NK-92 treated with Interleukin-12 subunit alpha and Interleukin-12 subunit beta, amount 100 ng/mL, for 24 hours (cell line): ENCODE data around the gene PTTG1IP.
"Not testable (repeated sequence)": the region's sequence is repeated elsewhere in the genome, so short reads cannot be mapped to it uniquely, and the experiment has no call there.

Source experiments
- DNase-seq: peaks from one replicate; lab custom pipeline; 2025; lab: John Stamatoyannopoulos, UW

PTTG1IP gene

GRCh38 chr21:44842721-44843445, 30.6 kb downstream of the PTTG1IP start:
- DNase-seq: no peak

DNA sequence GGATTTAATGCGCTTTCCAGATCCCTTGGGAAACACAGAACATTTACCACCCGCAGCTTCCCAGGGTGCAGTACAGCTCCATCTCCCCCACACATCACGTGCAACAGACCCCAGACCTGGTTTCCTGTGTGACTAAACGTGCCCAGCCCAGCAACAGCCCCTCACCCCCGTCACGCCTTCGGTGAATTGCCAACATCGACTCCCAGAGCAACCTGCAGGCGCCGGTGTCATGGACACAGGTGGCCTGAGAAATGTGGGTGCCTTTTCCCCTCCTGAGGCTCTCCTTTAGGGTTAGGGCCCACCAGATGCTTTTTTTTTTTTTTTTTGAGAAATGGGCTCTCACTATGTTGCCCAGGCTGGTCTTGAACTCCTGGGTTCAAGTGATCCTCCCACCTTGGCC, 31.4 kb downstream of the PTTG1IP start:
- no peak for DNase-seq

GRCh38 chr21:44840771-44841170, 32.7 kb downstream of the PTTG1IP start:
- no peak for DNase-seq

- no peak for DNase-seq
These were observed 34.5 kb downstream of the PTTG1IP start for GRCh38 chr21:44838951-44839350.

- DNase-seq: no peak
These were observed 35.2 kb downstream of the PTTG1IP start for GRCh38 chr21:44838039-44838895.

DNA sequence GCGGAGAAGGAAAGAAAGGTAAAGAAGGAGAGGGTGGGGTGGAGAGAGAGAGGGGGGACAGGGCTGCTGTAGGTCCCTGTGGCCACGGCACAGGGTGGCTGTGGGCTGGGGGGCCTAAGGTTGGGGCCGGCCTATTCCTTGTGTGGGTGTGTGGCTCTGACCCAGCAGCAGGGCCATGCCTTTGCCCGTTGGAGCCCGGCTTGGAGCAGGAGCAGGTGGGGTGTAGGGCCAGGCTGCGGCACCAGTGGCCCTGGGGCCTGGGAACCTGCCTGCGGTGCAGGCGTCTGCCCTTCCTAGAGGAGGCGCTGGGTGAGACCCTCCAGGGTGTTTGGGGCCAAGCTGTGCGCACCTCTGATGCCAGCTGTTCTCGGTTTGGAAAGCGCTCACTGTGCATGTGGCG, 36.0 kb downstream of the PTTG1IP start:
- DNase-seq: no peak

- DNase-seq: no peak
These were observed 36.6 kb downstream of the PTTG1IP start for GRCh38 chr21:44836666-44837471.

DNA sequence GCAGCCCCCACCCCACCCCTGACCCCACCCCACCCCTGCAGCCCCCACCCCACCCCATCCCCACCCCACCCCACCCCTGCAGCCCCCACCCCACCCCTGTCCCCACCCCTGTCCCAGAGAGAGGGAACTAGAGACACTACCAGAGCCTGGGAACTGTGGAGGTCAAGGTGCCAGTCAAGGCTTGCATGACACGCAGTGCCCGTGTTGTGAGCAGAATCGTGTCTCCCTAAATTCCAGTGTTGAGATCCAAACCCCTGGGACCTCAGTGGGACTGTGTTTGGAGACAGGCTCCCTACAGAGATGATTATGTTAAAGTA, 37.2 kb downstream of the PTTG1IP start:
- no peak for DNase-seq

DNA sequence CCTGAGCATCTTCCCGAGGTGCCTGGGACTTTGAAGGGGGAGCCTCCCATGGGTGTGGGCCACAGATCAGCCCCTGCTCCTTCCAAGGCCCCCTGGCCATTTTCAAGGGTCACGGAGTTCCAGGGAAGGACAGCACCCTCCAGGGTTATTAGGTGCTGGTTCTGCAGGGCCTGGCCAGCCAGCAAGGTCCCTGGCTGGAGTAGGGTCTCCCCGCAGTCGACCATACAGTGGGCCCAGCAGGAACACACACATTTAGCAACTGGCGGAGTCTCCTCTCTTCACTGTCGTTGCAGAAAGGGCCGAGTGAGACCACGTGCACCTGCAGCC, 37.9 kb downstream of the PTTG1IP start:
- no peak for DNase-seq

GRCh38 chr21:44834951-44835646, 38.4 kb downstream of the PTTG1IP start:
- DNase-seq: no peak

- no peak for DNase-seq
These were observed 39.1 kb downstream of the PTTG1IP start for GRCh38 chr21:44834231-44834950.

DNA sequence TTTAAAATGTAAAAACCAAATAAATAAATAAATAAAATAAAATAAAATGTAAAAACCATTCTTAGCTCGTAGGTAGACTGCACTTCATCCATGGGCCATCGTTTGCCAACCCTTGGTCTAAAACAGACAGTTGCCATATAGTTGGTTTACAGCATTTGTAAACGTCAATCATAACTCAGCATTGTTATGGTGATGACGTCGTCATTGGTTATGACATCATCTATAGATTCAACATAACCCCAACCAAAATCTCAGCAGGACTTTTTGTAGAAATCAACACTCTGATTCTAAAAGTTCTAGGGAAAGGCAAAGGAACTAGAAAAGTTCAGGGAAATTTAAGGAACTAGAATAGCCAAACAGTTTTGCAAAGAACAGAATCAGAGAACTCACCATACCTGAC, 39.8 kb downstream of the PTTG1IP start:
- no peak for DNase-seq

DNA sequence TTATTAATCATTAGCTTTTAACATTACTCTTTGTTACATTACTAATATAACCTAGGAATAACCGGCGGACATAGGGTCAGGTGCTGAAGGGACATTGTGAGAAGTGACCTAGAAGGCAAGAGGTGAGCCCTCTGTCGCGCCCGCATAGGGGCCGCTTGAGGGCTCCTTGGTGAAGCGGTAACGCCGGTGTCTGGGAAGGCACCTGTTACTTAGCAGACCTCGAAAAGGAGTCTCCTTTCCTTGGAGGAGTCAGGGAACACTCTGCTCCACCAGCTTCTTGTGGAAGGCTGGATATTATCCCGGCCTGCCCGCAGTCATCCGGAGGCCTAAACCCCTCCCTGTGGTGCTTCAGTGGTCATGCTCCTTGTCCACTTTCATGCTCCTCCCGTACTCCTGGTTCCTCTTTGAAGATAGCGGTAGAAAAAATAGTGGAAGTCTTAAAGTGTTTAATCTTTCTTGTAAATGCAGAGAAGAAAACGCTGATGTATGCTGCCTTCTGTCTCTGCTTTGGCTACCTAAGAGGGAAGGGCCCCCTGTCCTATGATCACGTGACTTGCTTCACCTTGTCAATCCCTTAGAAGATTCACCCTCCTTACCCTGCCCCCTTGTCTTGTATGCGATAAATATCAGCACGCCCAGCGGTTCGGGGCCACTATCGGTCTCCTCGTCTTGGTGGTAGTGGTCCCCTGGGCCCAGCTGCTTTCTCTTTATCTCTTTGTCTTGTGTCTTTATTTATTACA, 40.8 kb downstream of the PTTG1IP start:
- not testable (repeated sequence) for DNase-seq

- no peak for DNase-seq
These were observed 42.1 kb downstream of the PTTG1IP start for GRCh38 chr21:44831227-44831860.

- DNase-seq: no peak
These were observed 43.9 kb downstream of the PTTG1IP start for GRCh38 chr21:44829507-44830092.

DNA sequence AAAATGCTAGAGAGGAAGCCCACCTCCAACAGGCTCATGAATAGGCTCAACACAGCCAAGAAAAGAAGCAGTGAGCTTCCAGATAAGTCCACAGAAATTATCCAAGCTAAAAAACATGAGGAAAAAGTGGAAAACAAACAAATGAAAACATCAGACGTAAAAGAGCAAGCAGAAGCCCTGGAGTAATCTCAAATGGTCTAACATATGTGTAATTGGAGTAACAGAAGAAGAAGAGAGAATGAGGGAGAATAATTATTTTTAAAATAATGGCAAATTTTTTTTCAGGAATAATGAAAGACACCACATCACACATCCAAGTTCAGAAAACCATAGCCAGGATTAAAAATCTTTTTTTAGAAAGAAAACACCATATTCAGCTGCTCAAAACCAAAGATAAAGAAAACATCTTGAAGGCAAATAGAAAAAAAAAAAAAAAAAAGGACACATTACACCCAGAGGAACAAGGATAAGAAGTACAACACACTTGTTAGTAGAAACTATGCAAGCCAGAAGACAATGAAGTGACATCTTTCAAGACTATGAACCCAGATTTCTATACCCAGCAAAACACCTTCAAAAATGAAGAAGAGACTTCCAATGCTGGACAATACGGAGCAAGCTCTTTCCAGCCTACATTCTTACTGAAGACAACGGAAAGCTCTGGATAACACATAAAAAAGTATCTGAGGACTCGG, 45.0 kb downstream of the PTTG1IP start:
- DNase-seq: no peak

- DNase-seq: no peak
These were observed 50.3 kb downstream of the PTTG1IP start for GRCh38 chr21:44823179-44823660.

DNA sequence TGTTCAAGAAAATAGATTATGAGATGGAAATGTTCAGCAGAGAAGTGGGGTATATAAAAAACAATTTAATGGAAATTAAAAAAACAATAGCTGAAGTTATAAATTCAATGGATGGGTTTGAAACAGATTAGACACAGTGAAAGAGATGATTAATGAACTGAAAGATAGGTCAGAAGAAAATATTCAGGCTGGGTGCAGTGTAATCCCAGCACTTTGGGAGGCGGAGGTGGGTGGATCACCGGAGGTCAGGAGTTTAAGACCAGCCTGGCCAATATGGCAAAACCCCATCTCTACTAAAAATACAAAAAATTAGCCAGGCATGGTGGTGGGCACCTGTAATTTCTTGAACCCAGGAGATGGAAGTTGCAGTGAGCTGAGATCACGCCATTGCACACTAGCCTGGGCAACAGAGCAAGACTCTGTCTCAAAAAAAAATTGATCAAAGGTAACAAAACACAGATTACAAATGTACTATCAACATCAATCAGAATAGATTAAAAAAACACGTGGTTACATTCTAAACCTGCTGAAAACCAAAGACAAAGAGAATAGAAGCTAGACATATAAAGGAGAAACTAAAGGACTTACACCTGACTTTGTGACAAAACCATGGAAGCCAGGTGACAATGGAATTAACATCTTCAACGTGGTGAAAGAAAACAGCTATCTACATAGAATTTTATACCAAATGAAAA, 50.9 kb downstream of the PTTG1IP start:
- DNase-seq: no peak

- no peak for DNase-seq
These were observed 52.6 kb downstream of the PTTG1IP start for GRCh38 chr21:44820851-44821250.
